GM12872 (cell line): ENCODE measurements around the gene MT1A.

Source experiments
- CTCF ChIP-seq: IDR thresholded peaks from 3 replicates; pipeline ENCODE4 v1.5.1; 2011; ENCODE audit warnings: low read depth, mild to moderate bottlenecking, low read length, moderate library complexity; ENCODE audit not compliant: insufficient read depth

Gene MT1A

DNA sequence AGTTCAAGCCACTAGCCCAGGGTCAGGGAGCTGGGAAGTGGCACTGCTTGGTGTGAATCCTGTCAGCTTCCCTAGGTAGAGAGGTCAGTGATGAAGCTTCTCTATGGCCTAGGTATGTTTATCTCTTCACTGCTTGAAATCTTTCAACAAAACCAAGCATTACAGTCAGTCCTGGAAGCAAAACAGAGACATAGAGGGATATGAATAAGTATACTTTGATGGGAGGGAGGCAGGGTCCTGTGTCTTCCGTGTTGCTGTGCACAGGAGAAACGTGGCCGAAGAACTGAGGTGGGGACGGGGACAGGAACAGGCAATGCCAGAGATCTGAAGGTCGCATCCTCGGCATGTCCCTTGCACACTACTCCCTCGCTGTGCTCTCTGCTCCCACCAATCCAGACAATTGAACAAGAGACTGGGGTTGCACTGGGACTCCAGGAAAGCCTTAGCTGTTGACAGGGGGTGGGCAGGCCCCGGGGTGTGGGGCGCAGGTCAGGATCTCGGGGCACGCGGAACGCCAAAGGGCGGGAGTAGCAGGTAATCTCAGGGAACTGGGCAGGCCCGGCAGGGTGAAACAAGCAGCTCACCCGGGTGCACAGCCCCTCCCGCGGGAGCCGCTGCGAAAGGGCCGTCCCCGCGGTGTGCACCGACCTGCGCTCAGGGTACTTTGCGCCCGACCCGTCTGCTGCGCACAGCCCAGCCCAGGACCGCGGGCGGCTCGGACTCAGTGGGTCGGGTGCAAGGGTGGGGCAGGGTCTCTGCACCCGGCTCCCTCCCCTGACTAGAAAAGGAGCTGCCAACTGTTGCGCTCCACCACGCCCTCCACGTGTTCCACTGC is 30.8 kb downstream of the MT1A start, which contains the start of gene MT1H:
TSS of gene MT1H (plus strand) at position 810 of the 835 bp plus-strand sequence. CDS start 71 bp downstream, outside the sequence.
- TF ChIP-seq CTCF, result no peak

DNA sequence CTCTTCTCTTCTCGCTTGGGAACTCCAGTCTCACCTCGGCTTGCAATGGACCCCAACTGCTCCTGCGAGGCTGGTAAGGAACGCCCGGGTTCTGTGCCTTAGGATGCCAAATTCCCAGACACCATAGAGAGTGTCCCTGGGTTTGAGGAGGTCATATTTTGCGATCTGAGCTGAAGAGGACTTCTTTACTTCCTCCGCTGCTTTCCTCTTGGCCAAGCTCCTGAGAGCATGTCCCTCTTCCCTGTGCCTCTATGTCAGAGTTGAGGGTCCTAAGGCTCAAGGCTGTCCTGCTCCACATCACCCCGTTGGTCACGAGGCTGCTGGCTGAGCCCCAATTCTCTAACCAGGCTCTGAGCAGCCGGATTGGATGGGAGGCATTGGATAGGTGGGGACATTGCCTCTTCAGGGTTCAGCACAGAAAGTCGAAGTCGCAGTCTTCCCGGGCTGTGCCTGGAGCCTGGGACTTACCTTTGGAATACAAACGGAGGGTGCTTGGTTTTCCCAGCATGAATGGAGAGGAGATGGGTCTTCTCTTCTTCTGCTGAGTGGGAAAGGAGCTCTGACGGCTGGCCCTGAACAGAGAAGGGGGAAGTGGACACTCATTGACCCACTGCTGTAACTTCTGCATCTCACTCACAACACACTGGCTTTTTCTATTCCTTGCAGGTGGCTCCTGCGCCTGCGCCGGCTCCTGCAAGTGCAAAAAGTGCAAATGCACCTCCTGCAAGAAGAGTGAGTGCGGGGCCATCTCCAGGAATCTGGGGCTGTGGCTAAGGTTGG is 31.6 kb downstream of the MT1A start:
- no peak for TF ChIP-seq CTCF

- no peak for TF ChIP-seq CTCF
These were observed 32.1 kb downstream of the MT1A start for GRCh38 chr16:56670620-56670934.

GRCh38 chr16:56672761-56673536 is 34.5 kb downstream of the MT1A start:
- TF ChIP-seq CTCF, result no peak

DNA sequence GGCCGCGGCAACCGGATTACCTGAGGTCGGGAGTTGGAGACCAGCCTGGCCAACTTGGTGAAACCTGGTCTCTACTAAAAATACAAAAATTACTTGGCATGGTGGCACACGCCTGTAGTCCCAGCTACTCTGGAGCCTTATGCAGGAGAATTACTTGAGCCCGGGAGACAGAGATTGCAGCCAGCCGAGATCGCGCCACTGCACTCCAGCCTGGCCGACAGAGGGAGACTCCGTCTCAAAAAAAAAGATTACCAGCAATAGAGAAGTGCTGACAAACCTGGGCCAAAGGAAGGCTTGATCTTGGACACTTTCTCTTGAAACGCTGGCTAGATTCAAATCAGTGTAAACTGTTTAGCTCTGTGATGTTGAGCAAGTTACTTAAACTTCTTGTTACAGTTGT is 35.5 kb downstream of the MT1A start:
- 0 out of 3 replicates have a peak, but pooled peaks have one; percentile 28 for TF ChIP-seq CTCF

- no peak for TF ChIP-seq CTCF
These were observed 37.3 kb downstream of the MT1A start for GRCh38 chr16:56675685-56676210.

DNA sequence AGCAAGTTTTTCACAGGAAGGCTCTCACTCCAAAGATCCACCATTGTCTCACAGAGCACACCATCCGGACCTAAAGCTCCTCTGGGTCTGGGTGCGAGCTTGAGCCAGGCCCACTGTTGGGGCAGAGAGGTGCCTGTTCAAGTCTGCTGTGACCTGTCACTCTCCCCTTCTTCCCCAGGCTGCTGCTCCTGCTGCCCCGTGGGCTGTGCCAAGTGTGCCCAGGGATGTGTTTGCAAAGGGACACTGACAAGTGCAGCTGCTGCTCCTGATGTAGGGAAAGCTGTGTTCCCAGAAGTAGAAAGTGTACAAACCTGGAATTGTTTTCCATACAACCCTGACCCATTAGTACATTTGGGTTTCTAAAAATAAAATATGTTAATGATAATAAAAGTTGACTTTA is 39.0 kb downstream of the MT1A start:
- no peak for TF ChIP-seq CTCF
